ENCODE results near the gene ADGRA1. TPM values are rescaled to one million over a fixed set of nuclear protein-coding genes. Genes with fewer than 3 reads are reported as not detected.
"Not testable (repeated sequence)": the region's sequence is repeated elsewhere in the genome, so short reads cannot be mapped to it uniquely, and the experiment has no call there.

Gene ADGRA1
- total RNA-seq, 1 donor from 2014 or later = 9.1 TPM

- H3K27ac Mint-ChIP-seq (ENCODE audit: unreplicated experiment) = no peak overlapping the region
- H3K27me3 Mint-ChIP-seq (ENCODE audit: unreplicated experiment) = peaks cover 11% of the 10 kb centered on the region
- no peak for TF ChIP-seq CTCF (IDR thresholded peaks at IDR 0.05; ENCODE audit: partially characterized antibody, unreplicated experiment)
- no peak for DNase-seq
- no peaks in the 10 kb centered on the region for H3K9me3 Mint-ChIP-seq (ENCODE audit: unreplicated experiment)
- no peak overlapping the region for H3K4me3 Mint-ChIP-seq (ENCODE audit: unreplicated experiment)
- H3K36me3 Mint-ChIP-seq (ENCODE audit: unreplicated experiment) = peaks cover 13% of the 10 kb centered on the region
- no peaks in the 10 kb centered on the region for H3K4me1 Mint-ChIP-seq (ENCODE audit: low read depth, unreplicated experiment)
Observed at GRCh38 chr10:133170092-133170491, 82.4 kb downstream of the ADGRA1 start.

GRCh38 chr10:133173860-133174640 lies 86.3 kb downstream of the ADGRA1 start:
- peaks cover 11% of the 10 kb centered on the region for H3K27me3 Mint-ChIP-seq (ENCODE audit: unreplicated experiment)
- no peaks in the 10 kb centered on the region for H3K4me1 Mint-ChIP-seq (ENCODE audit: low read depth, unreplicated experiment)
- no peak for TF ChIP-seq CTCF (IDR thresholded peaks at IDR 0.05; ENCODE audit: partially characterized antibody, unreplicated experiment)
- DNase-seq = no peak
- no peak overlapping the region for H3K4me3 Mint-ChIP-seq (ENCODE audit: unreplicated experiment)
- H3K27ac Mint-ChIP-seq (ENCODE audit: unreplicated experiment) = no peak overlapping the region
- H3K36me3 Mint-ChIP-seq (ENCODE audit: unreplicated experiment) = peaks cover 9% of the 10 kb centered on the region
- H3K9me3 Mint-ChIP-seq (ENCODE audit: unreplicated experiment) = peaks cover 5% of the 10 kb centered on the region

GRCh38 chr10:133174689-133175263 lies 87.1 kb downstream of the ADGRA1 start:
- Mint-ChIP-seq H3K4me1 (ENCODE audit: low read depth, unreplicated experiment) (no peaks in the 10 kb centered on the region), H3K27ac (ENCODE audit: unreplicated experiment) (no peak overlapping the region), H3K9me3 (ENCODE audit: unreplicated experiment) (peaks cover 5% of the 10 kb centered on the region), H3K36me3 (ENCODE audit: unreplicated experiment) (peaks cover 8% of the 10 kb centered on the region), H3K4me3 (ENCODE audit: unreplicated experiment) (no peak overlapping the region), H3K27me3 (ENCODE audit: unreplicated experiment) (peaks cover 10% of the 10 kb centered on the region)
- TF ChIP-seq CTCF (IDR thresholded peaks at IDR 0.05; ENCODE audit: partially characterized antibody, unreplicated experiment) = no peak
- no peak for DNase-seq

- not testable (repeated sequence) for H3K4me3 Mint-ChIP-seq (ENCODE audit: unreplicated experiment); DNase-seq; H3K9me3 Mint-ChIP-seq (ENCODE audit: unreplicated experiment); H3K4me1 Mint-ChIP-seq (ENCODE audit: low read depth, unreplicated experiment); H3K36me3 Mint-ChIP-seq (ENCODE audit: unreplicated experiment); H3K27ac Mint-ChIP-seq (ENCODE audit: unreplicated experiment)
- peaks cover 10% of the 10 kb centered on the region for H3K27me3 Mint-ChIP-seq (ENCODE audit: unreplicated experiment)
Observed at GRCh38 chr10:133175624-133176023, 87.9 kb downstream of the ADGRA1 start.

GRCh38 chr10:133176546-133176945 lies 88.8 kb downstream of the ADGRA1 start:
- Mint-ChIP-seq H3K9me3 (ENCODE audit: unreplicated experiment) (peaks cover 5% of the 10 kb centered on the region), H3K27me3 (ENCODE audit: unreplicated experiment) (peaks cover 13% of the 10 kb centered on the region), H3K36me3 (ENCODE audit: unreplicated experiment) (peaks cover 6% of the 10 kb centered on the region), H3K4me3 (ENCODE audit: unreplicated experiment) (no peak overlapping the region), H3K4me1 (ENCODE audit: low read depth, unreplicated experiment) (peaks cover 4% of the 10 kb centered on the region), H3K27ac (ENCODE audit: unreplicated experiment) (no peak overlapping the region)
- no peak for TF ChIP-seq CTCF (IDR thresholded peaks at IDR 0.05; ENCODE audit: partially characterized antibody, unreplicated experiment)
- no peak for DNase-seq

All from glutamatergic neuron (in vitro differentiated cells).